GM19397 (cell line): ENCODE results near the gene MMEL1.
A peak's percentile ranks its signal among the peaks of the same experiment; 100 is the strongest.

Experiments used
- ATAC-seq: cut with Tn5 transposase; IDR thresholded peaks from one replicate; pipeline ENCODE4 v1.9.1; 2021; ENCODE audit warnings: mild to moderate bottlenecking, moderate library complexity; ENCODE audit not compliant: unreplicated experiment

Gene MMEL1

DNA sequence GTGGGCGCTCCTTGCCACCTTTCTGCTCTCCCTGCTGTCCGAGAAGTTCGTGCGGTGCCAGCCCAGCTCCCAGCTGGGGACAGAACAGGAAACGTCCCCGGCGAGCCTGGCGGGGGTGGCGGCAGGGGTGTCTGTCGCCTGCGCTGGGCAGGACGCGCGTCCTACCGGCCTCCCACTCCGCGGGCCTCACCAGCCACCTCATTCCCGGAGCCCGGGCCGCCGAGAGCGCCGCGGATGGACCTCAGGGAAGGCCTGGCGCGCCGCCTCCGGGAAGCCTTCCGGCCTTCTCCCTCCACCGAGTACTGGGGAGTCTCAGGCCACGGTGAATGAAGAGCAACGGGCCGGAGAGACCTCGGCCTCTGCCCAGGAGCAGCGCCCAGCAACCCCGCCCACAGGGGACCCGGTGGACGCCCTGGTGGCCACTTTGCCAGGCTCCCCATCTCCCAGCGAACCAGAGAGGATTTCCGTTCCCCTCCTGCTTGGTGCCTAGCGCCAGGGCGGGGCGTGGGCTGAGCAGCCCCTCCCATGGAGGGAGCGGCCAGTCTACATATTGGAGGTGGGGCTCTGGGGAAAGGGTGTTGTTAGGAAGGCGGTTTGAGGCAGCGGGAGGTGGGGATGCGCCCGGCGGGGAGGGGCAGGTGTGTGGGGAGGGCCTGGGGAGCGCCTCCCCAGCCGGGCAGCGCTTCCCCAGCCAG lies 86.2 kb downstream of the MMEL1 start:
- peak; percentile 31 for ATAC-seq

DNA sequence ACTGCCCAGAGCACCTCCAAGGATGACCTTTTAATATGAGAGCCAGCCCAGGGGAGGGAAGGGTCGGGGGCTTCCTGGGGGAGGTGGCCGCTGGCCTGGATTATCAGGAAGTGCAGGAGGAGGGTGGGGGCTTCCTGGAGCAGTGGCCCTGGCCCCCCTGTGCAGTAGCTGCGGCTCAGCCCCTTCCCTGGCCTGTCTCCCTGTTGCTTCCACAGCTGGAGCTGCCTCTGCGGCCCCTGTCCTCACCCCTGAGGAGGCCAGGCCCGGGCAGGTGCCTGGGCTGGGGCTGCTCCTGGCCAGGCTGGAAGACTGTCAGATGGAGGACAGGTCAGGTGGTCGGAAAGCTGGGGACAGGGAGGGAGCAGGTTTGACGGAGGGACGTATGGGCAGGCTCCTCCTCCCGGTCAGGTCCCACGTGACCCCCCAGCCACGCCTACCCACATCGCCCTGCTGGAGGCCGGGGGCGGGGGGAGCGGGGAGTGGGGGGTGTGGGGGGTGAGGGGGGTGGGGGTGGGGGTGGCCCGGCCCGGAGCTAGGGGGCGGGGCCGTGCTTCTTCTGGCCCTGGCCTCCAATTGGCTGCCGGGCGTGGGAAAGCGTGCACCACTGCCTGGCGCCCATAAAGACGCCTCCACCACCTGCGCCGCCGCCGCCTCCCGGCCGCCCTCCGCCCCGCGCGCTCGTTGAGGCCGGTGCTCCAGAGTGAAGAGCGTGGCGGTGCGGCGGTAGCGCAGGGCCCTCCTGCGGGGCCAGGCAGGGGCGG lies 86.9 kb downstream of the MMEL1 start:
- ATAC-seq: peak; percentile 33

DNA sequence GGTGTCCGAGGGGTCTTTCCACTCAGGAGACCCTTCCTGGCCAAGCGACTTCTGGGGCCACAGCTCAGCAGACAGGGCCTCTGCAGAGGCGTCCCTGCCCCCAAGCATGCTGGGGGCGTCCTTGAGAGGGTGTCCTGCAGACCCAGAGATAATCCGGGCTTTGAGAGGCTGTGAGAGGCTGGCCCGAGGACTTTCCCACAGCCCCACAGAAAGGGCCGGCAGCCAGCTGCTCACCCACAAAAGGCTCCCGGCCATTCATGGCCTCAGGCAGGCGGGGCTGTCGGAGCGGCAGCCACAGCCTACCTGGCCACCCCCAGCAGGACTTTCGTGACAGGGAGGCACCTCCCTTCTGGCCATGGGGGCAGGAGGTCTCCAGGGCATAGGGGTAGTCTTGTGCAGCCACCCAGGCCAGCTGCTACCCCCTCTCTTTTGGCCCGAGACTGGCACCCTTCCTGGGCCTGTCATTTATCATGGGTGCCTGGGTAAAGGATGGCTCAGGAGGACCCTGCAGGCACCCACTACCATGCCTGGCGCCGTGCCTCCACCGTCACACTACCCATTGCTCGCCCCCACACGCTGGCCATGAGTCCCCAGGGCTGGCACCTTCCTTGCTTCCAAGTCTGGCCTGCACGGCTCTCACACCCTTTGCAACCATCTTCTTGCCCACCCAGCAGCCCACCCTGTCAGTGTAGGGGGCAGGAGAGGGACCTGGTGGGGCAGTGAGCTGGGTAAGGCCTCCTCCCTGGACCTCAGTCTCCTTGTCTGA lies 87.8 kb downstream of the MMEL1 start:
- no peak for ATAC-seq

DNA sequence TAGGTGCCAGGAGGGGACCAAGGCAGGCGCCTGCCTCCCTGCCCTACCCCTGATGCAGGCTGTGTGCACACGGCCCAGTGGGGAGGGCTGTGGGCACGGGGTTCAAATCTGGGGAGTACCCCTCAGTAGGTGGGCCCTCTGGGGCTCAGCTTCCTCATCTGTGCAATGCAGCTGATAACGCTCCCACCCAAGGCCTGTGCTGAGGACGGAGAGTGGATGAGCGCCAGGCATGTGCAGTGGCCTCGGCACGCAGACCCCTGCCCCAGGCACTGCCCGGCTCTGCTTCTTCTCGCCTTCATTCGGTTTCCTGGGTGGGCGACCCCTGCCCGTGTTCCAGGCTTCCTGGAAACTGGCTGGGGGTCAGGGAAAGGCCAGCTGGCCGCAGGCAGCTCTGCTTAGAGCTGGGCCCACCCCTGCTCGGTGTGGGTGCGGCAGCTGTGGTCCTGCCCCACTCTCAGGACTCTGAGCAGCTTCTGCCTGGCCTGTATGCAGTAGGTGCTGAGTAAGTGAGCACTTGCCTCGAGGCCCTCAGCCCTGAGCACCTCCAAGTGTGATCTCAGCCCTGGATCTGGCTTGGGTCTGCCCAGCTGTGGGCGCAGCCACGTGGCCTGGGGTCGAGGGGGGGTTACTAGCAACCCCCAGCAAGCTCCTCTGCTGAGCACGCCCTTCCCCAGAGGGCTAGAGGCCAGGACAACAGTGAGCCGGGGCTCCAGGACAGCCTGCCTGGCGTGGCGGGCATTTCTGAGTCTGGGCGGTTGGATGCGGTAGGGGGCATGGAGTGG lies 88.5 kb downstream of the MMEL1 start:
- ATAC-seq: no peak

DNA sequence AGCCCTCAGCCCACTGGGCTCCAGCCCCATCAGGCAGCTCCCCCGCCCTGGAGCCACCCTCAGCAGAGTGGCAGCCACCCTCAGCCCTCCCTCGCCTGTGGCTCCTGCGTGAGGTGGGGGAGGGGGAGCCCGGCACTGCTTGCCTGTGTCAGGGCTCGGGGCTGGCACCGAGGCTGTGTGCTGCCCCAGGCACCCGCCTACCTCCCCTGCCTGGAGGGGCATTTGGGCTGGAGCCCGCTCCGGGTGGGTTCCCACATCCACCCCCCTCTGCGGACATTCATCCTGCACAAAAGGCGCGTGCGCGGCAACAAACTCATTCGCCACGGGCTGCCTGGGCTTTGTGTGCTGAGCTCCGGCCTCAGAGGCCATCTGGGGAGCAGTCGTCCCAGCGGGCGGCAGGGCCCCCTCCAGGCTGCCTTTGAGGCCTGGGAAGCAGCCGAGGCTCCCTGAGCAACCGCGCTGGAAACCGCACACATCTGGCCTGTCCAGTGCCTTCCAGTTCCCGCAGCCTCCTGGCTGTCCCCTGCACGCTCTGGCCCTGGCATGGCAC lies 89.2 kb downstream of the MMEL1 start:
- no peak for ATAC-seq

DNA sequence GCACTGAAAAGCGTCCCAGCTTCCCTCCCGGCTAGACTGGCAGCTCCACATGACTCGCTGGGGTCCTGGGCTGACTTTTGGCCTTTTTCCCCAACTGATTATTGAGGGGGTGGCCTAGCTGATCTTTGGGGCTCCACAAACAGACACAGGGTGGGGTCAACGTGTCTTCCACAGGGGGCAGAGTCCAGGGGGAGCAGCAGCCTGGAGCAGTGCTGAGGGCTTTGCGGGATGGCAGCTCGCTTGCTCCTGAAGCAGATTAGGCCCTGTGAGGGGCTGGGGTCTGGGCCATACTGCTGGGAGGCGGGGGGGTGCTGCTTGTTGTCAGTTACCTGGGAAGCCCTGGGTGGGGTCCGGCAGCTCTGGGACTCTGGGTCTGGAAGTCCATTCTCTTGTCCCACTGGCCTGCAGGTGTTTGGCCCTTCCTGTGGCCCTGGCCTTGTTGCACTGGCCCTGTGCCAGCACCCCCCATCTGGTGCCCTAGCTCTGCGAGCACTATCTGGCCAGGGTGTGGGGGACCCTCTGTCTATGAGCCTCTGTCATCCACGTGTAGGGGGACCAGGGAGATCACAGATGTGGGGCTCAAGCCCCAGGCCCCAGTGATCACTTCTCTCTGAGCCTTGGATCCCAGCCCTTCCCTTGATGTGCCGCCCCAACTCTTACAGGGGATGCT lies 90.4 kb downstream of the MMEL1 start:
- no peak for ATAC-seq

DNA sequence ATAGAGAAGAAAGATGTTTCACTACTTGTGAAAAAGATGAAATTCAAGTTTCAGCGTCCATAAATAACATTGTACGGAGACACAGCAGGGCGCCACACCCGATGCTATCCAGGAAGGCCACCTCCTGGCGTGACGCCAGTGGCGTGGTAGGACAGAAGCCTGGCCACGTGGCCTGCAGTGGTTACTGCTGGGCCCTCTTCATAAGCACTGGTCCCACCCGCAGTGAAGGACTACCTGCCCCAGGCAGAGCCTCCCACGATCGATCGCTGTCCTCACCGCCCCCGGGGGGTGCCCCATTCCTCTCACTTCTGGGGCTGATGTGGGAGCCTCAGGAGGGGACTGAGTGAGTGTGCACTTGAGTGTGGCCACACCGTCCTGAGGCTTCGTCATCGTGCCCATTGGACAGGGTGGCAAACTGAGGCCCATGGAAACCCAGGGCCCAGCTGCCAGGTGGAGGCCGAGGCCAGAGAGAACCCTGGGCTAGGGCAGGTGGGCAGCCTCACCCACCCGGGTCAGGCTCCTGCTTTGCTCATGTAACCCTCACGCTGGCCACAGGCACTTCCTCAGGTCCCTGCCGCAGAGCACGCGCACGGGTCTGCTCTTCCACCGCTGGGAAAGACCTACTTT lies 91.1 kb downstream of the MMEL1 start:
- ATAC-seq: no peak

DNA sequence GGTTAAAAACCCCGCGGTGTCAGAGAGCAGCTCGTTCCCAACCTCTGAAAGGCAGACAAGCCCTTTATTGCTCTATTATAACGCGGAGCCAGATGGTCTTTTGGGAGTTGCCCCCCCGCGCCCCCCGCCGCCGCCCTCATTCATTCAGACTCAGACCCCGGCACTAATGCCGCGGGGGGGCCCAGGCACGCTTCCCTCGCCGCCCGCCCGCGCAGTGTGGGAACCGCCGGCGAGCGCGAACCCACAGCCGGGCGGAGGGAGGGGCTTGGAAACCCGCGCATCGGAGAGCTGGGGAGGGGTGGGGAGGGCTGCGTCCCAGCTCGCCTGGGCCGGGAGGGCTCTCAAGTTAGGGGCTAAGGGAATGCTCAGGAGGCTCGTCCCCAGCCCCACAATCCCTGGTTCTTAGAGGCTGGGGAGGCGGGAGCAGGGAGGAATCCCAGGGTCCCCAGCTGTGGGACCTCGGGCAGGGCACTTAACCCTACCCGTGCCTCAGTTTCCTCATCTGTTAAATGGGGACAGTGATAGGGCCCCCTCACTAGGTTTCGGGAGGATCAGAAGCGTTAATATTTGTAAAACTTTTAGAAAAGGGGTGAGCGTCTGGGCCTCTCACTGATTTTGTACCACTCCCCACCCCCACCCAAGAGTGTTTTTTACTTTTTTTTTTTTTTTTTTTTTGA lies 91.9 kb downstream of the MMEL1 start:
- ATAC-seq: no peak
